Measurements from ENCODE around the gene ZNF2.
A peak's percentile ranks its signal among the peaks of the same experiment; 100 is the strongest.
"Not testable (repeated sequence)": the region's sequence is repeated elsewhere in the genome, so short reads cannot be mapped to it uniquely, and the experiment has no call there.

ZNF2 gene

GRCh38 chr2:95165371-95166064 is at the start of gene ZNF2:
Gene ZNF2 (plus strand): TSS chr2:95165809. CDS start chr2:95176227, 10,418 bp downstream.
- peak; percentile 97 for DNase-seq (ENCODE audit: low spot score)

GRCh38 chr2:95121093-95121406 is 44.6 kb upstream of the ZNF2 start:
- no peak for DNase-seq (ENCODE audit: low spot score)

DNA sequence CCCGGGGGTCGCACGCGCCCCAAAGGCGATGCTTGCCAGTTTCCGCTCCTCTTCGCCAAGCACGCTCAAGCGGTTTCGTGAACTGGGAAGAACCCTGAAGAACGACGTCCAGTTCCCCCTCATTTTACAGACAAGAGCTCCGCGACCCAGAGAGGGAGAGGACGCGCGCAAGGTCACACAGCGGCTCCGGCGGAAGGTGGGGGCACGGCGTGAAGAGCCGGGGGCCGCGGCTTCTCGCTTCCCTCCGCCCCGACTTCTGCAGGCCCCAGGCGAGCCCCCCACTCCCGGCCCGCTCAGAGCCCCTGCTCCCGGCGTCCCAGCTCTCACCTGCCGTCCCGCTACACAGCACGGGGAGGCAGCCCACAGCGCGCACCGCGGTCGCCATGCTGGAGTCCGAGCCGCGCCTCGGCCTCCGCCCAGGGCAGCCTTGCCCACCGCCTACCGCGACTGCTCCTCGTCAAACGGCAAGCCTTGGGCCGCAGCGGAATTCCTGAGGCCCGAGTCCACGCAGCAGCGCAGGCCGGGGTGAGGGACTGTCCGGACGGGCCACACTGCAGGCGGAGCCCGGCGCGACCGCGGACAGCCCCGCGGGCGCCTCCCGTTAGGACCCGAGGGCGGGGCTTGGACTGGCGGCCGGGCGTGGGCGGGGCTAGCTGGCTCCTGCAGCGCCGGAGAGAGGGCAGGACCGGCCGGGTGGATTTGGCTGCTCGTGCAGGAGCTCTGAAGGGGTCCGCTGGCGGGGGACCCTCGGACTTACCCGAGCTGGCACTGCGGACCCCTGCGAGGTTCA is 44.0 kb upstream of the ZNF2 start, which contains the start of gene MRPS5:
Gene MRPS5 (minus strand): TSS at position 402 of the 790 bp plus-strand sequence. CDS start 17 bp downstream, at position 385.
- DNase-seq (ENCODE audit: low spot score): peak; percentile 88

GRCh38 chr2:95122197-95122551 is 43.4 kb upstream of the ZNF2 start:
- DNase-seq (ENCODE audit: low spot score): no peak

DNA sequence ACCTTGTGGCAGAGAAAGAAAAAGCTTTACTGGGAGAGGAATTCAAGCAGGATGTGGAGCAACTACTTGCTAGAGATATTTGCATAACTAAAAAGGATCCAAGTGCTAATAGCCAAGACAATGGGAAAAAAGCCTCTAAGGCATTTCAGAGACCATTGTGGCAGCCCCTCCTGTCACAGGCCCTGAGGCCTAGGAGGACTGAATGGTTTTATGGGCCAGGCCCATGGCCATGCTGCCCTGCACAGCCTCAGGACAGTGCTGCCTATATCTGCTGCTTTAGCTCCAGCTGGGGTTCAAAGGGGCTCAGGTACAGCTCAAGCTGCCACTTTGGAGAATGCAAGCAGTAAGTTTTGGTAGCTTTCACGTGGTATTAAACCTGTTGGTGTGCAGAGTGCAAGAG is 26.9 kb upstream of the ZNF2 start:
- no peak for DNase-seq (ENCODE audit: low spot score)

- no peak for DNase-seq (ENCODE audit: low spot score)
These were observed 21.8 kb upstream of the ZNF2 start for GRCh38 chr2:95143838-95144237.

DNA sequence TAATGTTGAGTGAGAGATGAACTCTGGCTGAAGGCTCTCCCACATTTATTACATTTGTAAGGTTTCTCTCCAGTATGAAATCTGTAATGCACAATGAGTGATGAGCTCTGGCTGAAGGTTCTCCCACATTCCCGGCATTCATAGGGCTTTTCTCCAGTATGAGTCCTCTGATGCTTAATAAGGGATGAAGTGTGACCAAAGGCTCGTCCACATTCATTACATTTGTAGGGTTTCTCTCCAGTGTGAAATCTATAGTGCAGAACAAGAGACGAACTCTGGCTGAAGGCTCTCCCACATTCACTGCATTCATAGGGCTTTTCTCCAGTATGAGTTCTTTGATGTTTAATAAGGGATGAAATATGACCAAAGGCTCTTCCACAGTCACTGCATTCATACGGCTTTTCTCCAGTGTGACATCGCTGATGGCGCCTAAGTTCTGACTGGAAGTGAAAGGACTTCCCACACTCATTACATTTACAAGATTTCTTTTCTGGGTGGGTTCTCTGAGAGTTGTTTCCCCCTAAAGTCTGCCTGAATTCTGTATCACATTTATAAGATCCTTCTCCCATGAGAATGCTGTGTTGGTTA is 16.1 kb upstream of the ZNF2 start:
- DNase-seq (ENCODE audit: low spot score): no peak

DNA sequence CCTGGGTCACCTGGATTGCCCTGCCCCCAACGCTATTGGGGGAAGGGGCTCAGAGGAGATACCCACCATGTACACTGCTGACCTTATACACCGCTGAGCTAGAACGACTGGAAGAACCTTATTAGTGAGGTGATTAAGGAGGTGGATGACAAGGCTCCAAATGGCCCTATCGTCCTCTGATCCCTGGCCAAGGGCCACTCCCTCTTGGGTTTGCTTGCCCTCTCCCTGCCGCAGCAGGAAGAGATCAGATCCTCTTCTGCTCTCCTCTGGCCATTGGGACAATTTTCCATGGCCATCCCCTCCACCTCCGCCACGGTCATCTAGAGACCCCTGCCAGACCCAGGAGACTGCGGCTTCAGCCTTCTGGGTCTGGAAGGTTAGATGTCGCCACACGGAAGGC is 7.2 kb upstream of the ZNF2 start:
- DNase-seq (ENCODE audit: low spot score): no peak

DNA sequence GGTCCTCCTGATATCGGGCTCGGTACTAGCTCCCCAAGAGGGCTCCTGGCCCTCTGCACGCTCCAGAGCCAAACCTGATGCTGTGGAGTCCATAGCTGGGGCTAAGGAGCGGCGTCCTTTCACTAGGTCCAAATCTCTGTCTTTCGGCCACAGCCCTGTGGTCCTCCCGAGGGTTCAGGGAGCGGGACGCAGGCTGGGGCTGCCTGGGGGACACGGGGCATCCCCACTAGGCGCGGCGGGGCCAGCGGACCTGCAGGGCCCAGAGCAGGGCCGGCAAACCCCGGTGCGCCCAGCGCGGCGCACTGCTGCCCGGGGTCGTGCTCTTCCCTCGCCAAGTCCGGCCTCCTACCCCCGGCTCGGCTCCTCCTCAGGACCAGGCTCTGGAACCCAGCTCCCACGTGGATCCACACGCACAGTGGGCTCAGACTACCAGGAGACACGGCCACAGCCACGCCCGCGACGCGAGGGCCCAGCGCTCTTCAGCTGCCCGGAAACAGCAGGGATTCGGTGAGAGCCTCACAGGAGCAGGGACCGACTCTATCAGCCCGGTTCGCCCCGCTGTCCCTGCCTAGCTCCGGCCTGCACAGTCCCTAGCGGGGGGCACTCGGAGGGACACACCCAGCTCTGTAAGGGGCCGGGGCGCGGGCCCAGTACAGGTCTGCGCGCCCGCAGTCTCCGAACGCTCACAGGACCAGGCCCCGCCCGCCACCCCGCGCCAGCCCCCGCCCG is 6.6 kb upstream of the ZNF2 start:
- peak; percentile 23 for DNase-seq (ENCODE audit: low spot score)

- peak; percentile 63 for DNase-seq (ENCODE audit: low spot score)
These were observed 5.7 kb upstream of the ZNF2 start, which contains the start of gene ZNF514 for GRCh38 chr2:95159690-95160449. Gene ZNF514 (minus strand): TSS chr2:95159848. CDS start chr2:95153253, 6,595 bp downstream.

DNA sequence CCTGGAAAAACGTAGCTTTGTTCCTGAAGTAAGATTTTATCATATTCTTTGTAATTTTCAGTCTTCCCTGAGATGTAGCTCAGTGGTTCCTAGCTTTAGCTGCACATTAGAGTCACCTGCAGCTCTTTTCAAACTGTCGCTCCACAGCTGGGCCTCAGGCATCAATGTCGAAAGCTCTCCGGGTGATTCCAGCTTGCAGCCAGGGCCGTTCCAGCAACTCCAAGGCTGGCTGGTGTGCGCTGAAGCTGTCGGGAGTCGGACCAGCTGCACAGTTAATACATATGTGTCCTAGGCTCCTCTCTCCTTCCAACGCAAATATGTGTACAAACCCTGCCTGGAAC is 609 bp upstream of the ZNF2 start:
- no peak for DNase-seq (ENCODE audit: low spot score)

GRCh38 chr2:95166065-95166763 is 605 bp downstream of the ZNF2 start:
- no peak for DNase-seq (ENCODE audit: low spot score)

DNA sequence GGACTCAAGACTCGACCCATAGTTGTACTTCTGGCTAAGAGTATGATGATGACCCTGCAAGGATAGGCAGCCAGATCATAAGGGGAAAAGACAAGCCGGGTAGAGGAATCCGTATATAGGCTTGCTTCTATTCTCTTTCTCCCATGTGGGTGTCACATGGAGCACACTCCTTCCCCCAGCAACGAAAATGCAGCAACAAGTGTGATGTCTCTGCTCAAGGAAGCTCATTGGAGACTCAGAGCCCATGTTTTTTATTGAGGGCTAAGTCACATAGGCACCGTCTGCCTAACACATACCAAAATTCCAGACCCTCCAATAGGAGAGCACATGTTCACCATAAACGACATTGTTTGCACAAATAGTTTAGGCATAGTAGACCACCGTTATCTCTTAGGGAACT is 6.3 kb downstream of the ZNF2 start:
- DNase-seq (ENCODE audit: low spot score): no peak

DNA sequence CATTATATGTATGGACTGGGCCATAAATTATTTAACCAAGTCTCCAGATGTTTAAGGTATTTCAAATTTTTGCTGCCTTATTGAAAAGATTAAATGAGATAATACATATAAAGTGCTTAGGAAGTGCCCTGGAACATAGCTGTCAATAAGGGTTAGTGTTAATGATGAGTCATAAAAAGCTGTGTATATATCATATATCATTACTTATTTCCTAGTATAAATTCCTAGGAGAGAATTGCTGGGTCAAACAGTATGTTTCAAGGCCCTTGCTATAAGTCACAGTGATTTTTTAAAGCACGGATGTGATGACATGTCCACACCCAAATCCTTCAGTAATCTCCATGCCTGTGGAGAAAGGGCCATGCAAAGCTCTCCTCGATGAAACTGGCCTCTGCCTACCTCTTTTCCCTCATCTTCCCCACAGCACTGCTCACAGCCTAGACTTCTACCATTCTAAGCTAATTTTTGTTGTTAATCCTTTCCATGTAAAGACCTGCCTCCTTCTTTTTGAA is 8.5 kb downstream of the ZNF2 start:
- no peak for DNase-seq (ENCODE audit: low spot score)

DNA sequence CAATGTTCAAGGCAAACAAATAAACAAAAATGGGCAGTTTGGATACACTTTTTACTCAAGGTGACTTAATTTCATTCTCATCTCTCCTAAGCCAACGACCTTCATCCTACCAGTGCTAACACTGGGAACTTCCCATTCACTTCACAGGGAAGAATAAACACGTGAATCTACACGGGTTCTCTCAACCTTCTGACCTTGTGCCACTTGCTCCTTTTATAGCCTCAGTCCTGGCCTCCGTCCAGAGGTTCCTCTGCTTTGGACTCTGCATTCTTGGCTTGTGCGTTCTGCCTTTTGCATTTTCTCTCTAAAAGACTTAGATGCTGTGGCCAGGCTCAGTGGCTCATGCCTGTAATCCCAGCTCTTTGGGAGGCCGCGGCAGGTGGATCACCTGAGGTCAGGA is 13.8 kb downstream of the ZNF2 start:
- DNase-seq (ENCODE audit: low spot score): no peak

DNA sequence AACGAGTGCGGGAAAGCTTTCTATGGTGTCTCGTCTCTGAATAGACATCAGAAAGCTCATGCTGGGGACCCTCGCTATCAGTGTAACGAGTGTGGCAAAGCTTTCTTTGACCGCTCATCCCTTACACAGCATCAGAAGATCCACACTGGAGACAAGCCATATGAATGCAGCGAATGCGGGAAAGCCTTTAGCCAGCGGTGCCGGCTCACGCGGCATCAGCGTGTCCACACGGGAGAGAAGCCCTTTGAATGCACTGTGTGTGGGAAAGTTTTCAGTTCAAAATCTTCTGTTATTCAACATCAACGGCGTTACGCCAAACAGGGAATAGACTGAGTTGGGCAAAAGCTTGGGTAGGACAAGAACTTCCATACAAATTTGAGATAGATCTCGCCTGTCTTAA is 16.2 kb downstream of the ZNF2 start:
- no peak for DNase-seq (ENCODE audit: low spot score)

GRCh38 chr2:95185197-95185596 is 19.6 kb downstream of the ZNF2 start:
- no peak for DNase-seq (ENCODE audit: low spot score)

GRCh38 chr2:95185973-95186372 is 20.4 kb downstream of the ZNF2 start:
- no peak for DNase-seq (ENCODE audit: low spot score)

GRCh38 chr2:95192956-95193355 is 27.3 kb downstream of the ZNF2 start:
- not testable (repeated sequence) for DNase-seq (ENCODE audit: low spot score)

GRCh38 chr2:95203911-95204310 is 38.3 kb downstream of the ZNF2 start:
- no peak for DNase-seq (ENCODE audit: low spot score)

DNA sequence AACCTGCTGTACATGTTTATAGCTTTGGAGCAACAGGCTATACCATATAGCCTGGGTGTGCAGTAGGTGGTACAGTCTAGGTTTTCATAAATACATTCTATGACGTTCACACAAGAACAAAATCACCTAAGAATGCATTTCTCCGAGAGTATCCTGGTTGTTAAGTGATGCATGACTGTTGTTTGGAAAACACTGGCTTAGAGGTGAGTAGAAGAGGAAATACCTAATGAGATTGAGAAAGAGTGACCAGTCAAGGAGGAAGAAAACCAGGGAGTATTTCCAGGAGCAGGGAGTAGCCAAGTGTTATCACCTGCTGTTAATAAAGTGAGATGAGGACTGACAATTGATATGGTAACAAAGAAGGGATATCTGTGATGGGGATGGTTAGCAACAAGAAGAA is 38.8 kb downstream of the ZNF2 start:
- DNase-seq (ENCODE audit: low spot score): no peak

Data from hematopoietic multipotent progenitor cell treated with erythropoietin and hydrocortisone succinate and interleukin-3 and kit ligand, for 15 days (in vitro differentiated cells).